HepG2 (cell line): Measurements from ENCODE around the gene LSM5. TPM values are rescaled to one million over a fixed set of nuclear protein-coding genes. Genes with fewer than 3 reads are reported as not detected.
A peak's percentile ranks its signal among the peaks of the same experiment; 100 is the strongest.

Source experiments
- ARHGAP35 ChIP-seq: sonication (generic); formaldehyde crosslinking; IDR thresholded peaks from 2 replicates; pipeline ENCODE4 v1.9.0; 2022; ENCODE audit warnings: mild to moderate bottlenecking, inconsistent platforms, moderate library complexity, missing genetic modification reagents, borderline replicate concordance
- ERF ChIP-seq: IDR thresholded peaks from 2 replicates; pipeline ENCODE4 v1.6.1; 2018; ENCODE audit warnings: missing biosample characterization, missing genetic modification reagents
- JUN ChIP-seq: sonication (generic); formaldehyde crosslinking; IDR thresholded peaks from 2 replicates; pipeline ENCODE4 v1.4.0; 2020; ENCODE audit warnings: mild to moderate bottlenecking, missing genetic modification reagents
- KDM2A ChIP-seq: sonication (generic); formaldehyde crosslinking; IDR thresholded peaks from 2 replicates; pipeline ENCODE4 v1.4.0; 2020; ENCODE audit warnings: low read depth, missing genetic modification reagents, borderline replicate concordance
- ONECUT2 ChIP-seq: sonication (generic); formaldehyde crosslinking; IDR thresholded peaks from 2 replicates; pipeline ENCODE4 v1.4.0; 2020; ENCODE audit warnings: missing genetic modification reagents
- POLR2A ChIP-seq, 2 experiments: IDR thresholded peaks; 2 replicates each; pipeline ENCODE4 v1.6.1; 2011; ENCODE audit warnings: low read depth in 2 of 2, low read length in 2 of 2, mild to moderate bottlenecking in 1 of 2, moderate library complexity in 1 of 2; ENCODE audit not compliant: insufficient read depth in 1 of 2
- RFXAP ChIP-seq: sonication (generic); formaldehyde crosslinking; IDR thresholded peaks from 2 replicates; pipeline ENCODE4 v1.4.0; 2020; ENCODE audit warnings: missing genetic modification reagents, borderline replicate concordance
- SALL1 ChIP-seq: sonication (generic); formaldehyde crosslinking; IDR thresholded peaks from 2 replicates; pipeline ENCODE4 v1.8.0; 2022; ENCODE audit warnings: mild to moderate bottlenecking, missing genetic modification reagents
- SRF ChIP-seq: IDR thresholded peaks from 2 replicates; pipeline ENCODE4 v1.6.1; 2011; ENCODE audit warnings: mild to moderate bottlenecking, low read depth, low read length, moderate library complexity
- ZBTB38 ChIP-seq: sonication (generic); formaldehyde crosslinking; IDR thresholded peaks from 2 replicates; pipeline ENCODE4 v1.5.1; 2020; ENCODE audit warnings: mild to moderate bottlenecking, missing genetic modification reagents
- ZKSCAN1 ChIP-seq: fragments of 150-350 bp; IDR thresholded peaks from 2 replicates; pipeline ENCODE4 v1.6.1; 2014; ENCODE audit warnings: low read length
- ZNF143 ChIP-seq: sonication (generic); formaldehyde crosslinking; IDR thresholded peaks from 2 replicates; pipeline ENCODE4 v1.4.0; 2020; ENCODE audit warnings: missing genetic modification reagents
- ZNF232 ChIP-seq: sonication (generic); formaldehyde crosslinking; IDR thresholded peaks from 2 replicates; pipeline ENCODE4 v1.4.0; 2020; ENCODE audit warnings: missing genetic modification reagents, borderline replicate concordance
- ZNF235 ChIP-seq: sonication (generic); formaldehyde crosslinking; IDR thresholded peaks from 2 replicates; pipeline ENCODE4 v1.8.1; 2023; ENCODE audit warnings: mild to moderate bottlenecking, missing genetic modification reagents, borderline replicate concordance
- ZNF567 ChIP-seq: sonication (generic); formaldehyde crosslinking; IDR thresholded peaks from 2 replicates; pipeline ENCODE4 v1.8.1; 2023; ENCODE audit warnings: mild to moderate bottlenecking, missing genetic modification reagents, borderline replicate concordance
- ZNF589 ChIP-seq: sonication (generic); formaldehyde crosslinking; conservative IDR thresholded peaks from 2 replicates; pipeline ENCODE4 v1.8.0; 2022; ENCODE audit warnings: mild to moderate bottlenecking, moderate library complexity, missing genetic modification reagents
- ZNF615 ChIP-seq: sonication (generic); formaldehyde crosslinking; IDR thresholded peaks from 2 replicates; pipeline ENCODE4 v1.5.0; 2020; ENCODE audit warnings: mild to moderate bottlenecking, missing genetic modification reagents, borderline replicate concordance
- ZNF674 ChIP-seq: sonication (generic); formaldehyde crosslinking; IDR thresholded peaks from 2 replicates; pipeline ENCODE4 v1.5.0; 2020; ENCODE audit warnings: low read depth, mild to moderate bottlenecking, missing genetic modification reagents
- polyA plus RNA-seq, 8 experiments: library from polyadenylated mRNA; depleted of rRNA in 3 of 8; stranded (reverse) in 7 of 8; unstranded in 1 of 8; fragments of >200 nt; fragmentation: Illumina TruSeq in 4 of 8; extraction: Trizol in 4 of 8; gene quantifications; 2 replicates each; pipeline versions ENCODE4 v1.2.1 to v1.2.3, GENCODE V29; 2011 to 2016; ENCODE audit warnings: low read depth in 4 of 8, missing spikeins in 1 of 8, mixed read lengths in 1 of 8; ENCODE audit not compliant: insufficient read depth in 1 of 8
- total RNA-seq, 5 experiments: library from RNA; depleted of rRNA; stranded (reverse); fragments of >200 nt; fragmentation: Illumina TruSeq; extraction: Trizol; gene quantifications; 2 replicates each; pipeline ENCODE4 v1.2.3, GENCODE V29; 2016; ENCODE audit warnings: low read depth in 1 of 5
- TF ChIP-seq, protein P1 (sequence below): sonication (generic); IDR thresholded peaks from 2 replicates; pipeline ENCODE4 v1.6.1; 2016; ENCODE audit warnings: low read depth, borderline replicate concordance
- TF ChIP-seq, protein P2 (sequence below): IDR thresholded peaks from 2 replicates; pipeline ENCODE4 v1.6.1; 2016
- TF ChIP-seq, protein P3 (sequence below): sonication (generic); formaldehyde crosslinking; conservative IDR thresholded peaks from 2 replicates; pipeline ENCODE4 v1.8.0; 2022; ENCODE audit warnings: mild to moderate bottlenecking, moderate library complexity, missing genetic modification reagents
- TF ChIP-seq, protein P4 (sequence below): sonication (generic); formaldehyde crosslinking; IDR thresholded peaks from 2 replicates; pipeline ENCODE4 v1.9.0; 2022; ENCODE audit warnings: low read depth, missing genetic modification reagents
- TF ChIP-seq, protein P5 (sequence below), 2 experiments: fragments of 450-650 bp in 1 of 2; sonication (generic) in 1 of 2; formaldehyde crosslinking; IDR thresholded peaks; 2 replicates each; pipeline versions ENCODE4 v1.5.0 to v1.8.0; 2020 to 2022; ENCODE audit warnings: mild to moderate bottlenecking in 1 of 2, missing genetic modification reagents in 1 of 2

LSM5 gene
- total and polyA plus RNA-seq, 2 of the 13 experiments (the other 11 are each of a cell fraction or from before 2014, with no cell fraction given), result 30.3 to 183 TPM

DNA sequence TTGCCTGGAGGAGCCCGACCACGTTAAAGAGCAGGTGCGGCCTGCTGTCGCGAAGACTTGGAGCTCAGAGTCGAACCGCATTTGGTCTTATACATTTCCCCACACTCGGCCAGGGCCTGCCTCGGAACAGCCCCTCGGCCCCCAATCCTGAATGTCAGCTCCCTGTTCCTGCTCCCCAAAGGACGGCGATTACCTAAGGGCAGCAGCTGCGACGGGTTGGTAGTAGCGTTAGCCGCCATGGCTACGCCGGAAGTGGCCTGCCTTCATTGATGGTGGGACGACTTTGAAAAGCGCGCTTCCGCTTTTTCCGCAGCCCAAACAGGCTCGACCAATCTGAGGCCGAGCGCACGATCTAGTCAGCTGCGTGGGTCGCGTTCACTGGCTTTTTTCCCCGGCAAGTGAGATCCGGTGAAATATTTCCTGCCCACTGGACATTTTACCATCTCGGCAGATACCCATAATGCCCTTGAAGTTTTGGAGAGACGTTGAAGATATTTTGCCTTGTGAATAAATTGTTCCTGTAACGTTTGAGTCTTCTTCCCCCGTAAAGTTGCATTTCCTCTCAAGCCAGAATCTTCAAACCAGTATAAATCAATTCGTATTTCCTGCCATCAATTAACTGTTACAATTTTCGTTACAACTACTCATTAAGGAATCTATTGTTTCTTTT lies at the start of gene LSM5 (continued):
- TF ChIP-seq, protein P1, sequence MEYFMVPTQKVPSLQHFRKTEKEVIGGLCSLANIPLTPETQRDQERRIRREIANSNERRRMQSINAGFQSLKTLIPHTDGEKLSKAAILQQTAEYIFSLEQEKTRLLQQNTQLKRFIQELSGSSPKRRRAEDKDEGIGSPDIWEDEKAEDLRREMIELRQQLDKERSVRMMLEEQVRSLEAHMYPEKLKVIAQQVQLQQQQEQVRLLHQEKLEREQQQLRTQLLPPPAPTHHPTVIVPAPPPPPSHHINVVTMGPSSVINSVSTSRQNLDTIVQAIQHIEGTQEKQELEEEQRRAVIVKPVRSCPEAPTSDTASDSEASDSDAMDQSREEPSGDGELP, result peak; percentile 97
- peak; percentile 77 to 89 for TF ChIP-seq POLR2A (IDR thresholded peaks at IDR 0.05; ENCODE audit: insufficient read depth in 1 of 2, low read depth in 2 of 2, low read length in 2 of 2)
- TF ChIP-seq ZNF232, result peak; percentile 96; the same call in 1 of the 2 replicates
- peak; percentile 32; the same call in 1 of the 2 replicates for TF ChIP-seq ONECUT2
- TF ChIP-seq ZKSCAN1, result no peak
- peak; percentile 95; the same call in 1 of the 2 replicates for TF ChIP-seq ERF (CRISPR knock-in tag)
- TF ChIP-seq, protein P2, sequence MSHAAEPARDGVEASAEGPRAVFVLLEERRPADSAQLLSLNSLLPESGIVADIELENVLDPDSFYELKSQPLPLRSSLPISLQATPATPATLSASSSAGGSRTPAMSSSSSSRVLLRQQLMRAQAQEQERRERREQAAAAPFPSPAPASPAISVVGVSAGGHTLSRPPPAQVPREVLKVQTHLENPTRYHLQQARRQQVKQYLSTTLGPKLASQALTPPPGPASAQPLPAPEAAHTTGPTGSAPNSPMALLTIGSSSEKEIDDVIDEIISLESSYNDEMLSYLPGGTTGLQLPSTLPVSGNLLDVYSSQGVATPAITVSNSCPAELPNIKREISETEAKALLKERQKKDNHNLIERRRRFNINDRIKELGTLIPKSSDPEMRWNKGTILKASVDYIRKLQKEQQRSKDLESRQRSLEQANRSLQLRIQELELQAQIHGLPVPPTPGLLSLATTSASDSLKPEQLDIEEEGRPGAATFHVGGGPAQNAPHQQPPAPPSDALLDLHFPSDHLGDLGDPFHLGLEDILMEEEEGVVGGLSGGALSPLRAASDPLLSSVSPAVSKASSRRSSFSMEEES (CRISPR knock-in tag), result peak; percentile 73; the same call in 1 of the 2 replicates
- TF ChIP-seq, protein P3, sequence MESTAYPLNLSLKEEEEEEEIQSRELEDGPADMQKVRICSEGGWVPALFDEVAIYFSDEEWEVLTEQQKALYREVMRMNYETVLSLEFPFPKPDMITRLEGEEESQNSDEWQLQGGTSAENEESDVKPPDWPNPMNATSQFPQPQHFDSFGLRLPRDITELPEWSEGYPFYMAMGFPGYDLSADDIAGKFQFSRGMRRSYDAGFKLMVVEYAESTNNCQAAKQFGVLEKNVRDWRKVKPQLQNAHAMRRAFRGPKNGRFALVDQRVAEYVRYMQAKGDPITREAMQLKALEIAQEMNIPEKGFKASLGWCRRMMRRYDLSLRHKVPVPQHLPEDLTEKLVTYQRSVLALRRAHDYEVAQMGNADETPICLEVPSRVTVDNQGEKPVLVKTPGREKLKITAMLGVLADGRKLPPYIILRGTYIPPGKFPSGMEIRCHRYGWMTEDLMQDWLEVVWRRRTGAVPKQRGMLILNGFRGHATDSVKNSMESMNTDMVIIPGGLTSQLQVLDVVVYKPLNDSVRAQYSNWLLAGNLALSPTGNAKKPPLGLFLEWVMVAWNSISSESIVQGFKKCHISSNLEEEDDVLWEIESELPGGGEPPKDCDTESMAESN (CRISPR knock-in tag), result peak; percentile 95
- no peak for TF ChIP-seq ZNF674
- peak; percentile 74; the same call in 1 of the 2 replicates for TF ChIP-seq ZNF235
- TF ChIP-seq, protein P4, sequence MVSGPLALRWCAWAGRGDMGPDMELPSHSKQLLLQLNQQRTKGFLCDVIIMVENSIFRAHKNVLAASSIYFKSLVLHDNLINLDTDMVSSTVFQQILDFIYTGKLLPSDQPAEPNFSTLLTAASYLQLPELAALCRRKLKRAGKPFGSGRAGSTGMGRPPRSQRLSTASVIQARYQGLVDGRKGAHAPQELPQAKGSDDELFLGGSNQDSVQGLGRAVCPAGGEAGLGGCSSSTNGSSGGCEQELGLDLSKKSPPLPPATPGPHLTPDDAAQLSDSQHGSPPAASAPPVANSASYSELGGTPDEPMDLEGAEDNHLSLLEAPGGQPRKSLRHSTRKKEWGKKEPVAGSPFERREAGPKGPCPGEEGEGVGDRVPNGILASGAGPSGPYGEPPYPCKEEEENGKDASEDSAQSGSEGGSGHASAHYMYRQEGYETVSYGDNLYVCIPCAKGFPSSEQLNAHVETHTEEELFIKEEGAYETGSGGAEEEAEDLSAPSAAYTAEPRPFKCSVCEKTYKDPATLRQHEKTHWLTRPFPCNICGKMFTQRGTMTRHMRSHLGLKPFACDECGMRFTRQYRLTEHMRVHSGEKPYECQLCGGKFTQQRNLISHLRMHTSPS, result peak; percentile 37; the same call in 1 of the 2 replicates
- TF ChIP-seq ZBTB38 (CRISPR knock-in tag), result peak; percentile 94
- peak; percentile 93 for TF ChIP-seq ARHGAP35
- peak; percentile 99 for TF ChIP-seq KDM2A (CRISPR knock-in tag)
- TF ChIP-seq SALL1 (CRISPR knock-in tag), result peak; percentile 94
- peak; percentile 81; the same call in 1 of the 2 replicates for TF ChIP-seq RFXAP (CRISPR knock-in tag)
- peak; percentile 70 for TF ChIP-seq ZNF143 (CRISPR knock-in tag)
- TF ChIP-seq ZNF589 (CRISPR knock-in tag), result 0 out of 2 replicates have a peak, but pooled peaks have one; percentile 27
- TF ChIP-seq ZNF567 (CRISPR knock-in tag), result 0 out of 2 replicates have a peak, but pooled peaks have one; percentile 21
- TF ChIP-seq, protein P5, sequence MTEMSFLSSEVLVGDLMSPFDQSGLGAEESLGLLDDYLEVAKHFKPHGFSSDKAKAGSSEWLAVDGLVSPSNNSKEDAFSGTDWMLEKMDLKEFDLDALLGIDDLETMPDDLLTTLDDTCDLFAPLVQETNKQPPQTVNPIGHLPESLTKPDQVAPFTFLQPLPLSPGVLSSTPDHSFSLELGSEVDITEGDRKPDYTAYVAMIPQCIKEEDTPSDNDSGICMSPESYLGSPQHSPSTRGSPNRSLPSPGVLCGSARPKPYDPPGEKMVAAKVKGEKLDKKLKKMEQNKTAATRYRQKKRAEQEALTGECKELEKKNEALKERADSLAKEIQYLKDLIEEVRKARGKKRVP (CRISPR knock-in tag; IDR thresholded peaks at IDR 0.05), result peak in 1 of 2 experiments; percentile 40; a peak in 1 of 4 replicates
- TF ChIP-seq SRF, result peak; percentile 91
- TF ChIP-seq ZNF615, result no peak
- no peak for TF ChIP-seq JUN (CRISPR knock-in tag)
